OCI-LY7 (cell line): ENCODE measurements around the gene GTSE1. TPM values are rescaled to one million over a fixed set of nuclear protein-coding genes. Genes with fewer than 3 reads are reported as not detected.

Source experiments
- BruUV-seq: library from RNA; stranded (reverse); fragments of 400-500 nt; replicated peaks from 2 replicates; lab custom pipeline; 2021; lab: Mats Ljungman, UMichigan
- CTCF ChIA-PET: fragments of 300-600 bp; sonication (Branson Sonifier 250); formaldehyde crosslinking; loops from one replicate; lab custom pipeline; 2022; ENCODE audit warnings: antibody characterized with exemption; ENCODE audit not compliant: unreplicated experiment; lab: Charles Lee
- POLR2A ChIA-PET: fragments of 300-600 bp; sonication (Branson Sonifier 250); formaldehyde crosslinking; loops from one replicate; lab custom pipeline; 2022; ENCODE audit warnings: antibody characterized with exemption; lab: Charles Lee
- DNase-seq: peaks from one replicate; pipeline ENCODE4 v3.0.0-alpha.2; 2015; ENCODE audit warnings: low spot score
- H2AFZ ChIP-seq: fragments of 200-600 bp; sonication (generic), shearing (Covaris generic); 2 replicates; pipeline ENCODE4 v1.6.1; 2014; ENCODE audit warnings: mild to moderate bottlenecking, antibody characterized with exemption, low read length, moderate library complexity
- H3K27ac ChIP-seq: fragments of 200-600 bp; sonication (generic); 2 replicates; pipeline ENCODE4 v1.5.1; 2014; ENCODE audit warnings: mixed run types, low read depth, mild to moderate bottlenecking, moderate library complexity, low read length, inconsistent platforms; ENCODE audit not compliant: poor library complexity, severe bottlenecking
- H3K36me3 ChIP-seq: fragments of 200-600 bp; sonication (generic); 2 replicates; pipeline ENCODE4 v1.6.1; 2014; ENCODE audit warnings: mild to moderate bottlenecking, antibody characterized with exemption, low read length, moderate library complexity, mixed read lengths; ENCODE audit not compliant: insufficient read depth
- H3K4me1 ChIP-seq: fragments of 200-600 bp; sonication (generic); 2 replicates; pipeline ENCODE4 v1.5.1; 2014; ENCODE audit warnings: mild to moderate bottlenecking, low read length; ENCODE audit not compliant: insufficient read depth, poor library complexity, severe bottlenecking
- H3K4me2 ChIP-seq: fragments of 200-600 bp; sonication (generic); 2 replicates; pipeline ENCODE4 v1.6.1; 2014; ENCODE audit warnings: mild to moderate bottlenecking, low read length
- H3K4me3 ChIP-seq: fragments of 200-600 bp; sonication (generic); 2 replicates; pipeline ENCODE4 v1.5.1; 2014; ENCODE audit warnings: mild to moderate bottlenecking, low read depth, low read length; ENCODE audit not compliant: poor library complexity, severe bottlenecking
- H3K79me2 ChIP-seq: fragments of 200-600 bp; sonication (generic); 2 replicates; pipeline ENCODE4 v1.6.1; 2016; ENCODE audit warnings: low read depth, mild to moderate bottlenecking, low read length, moderate library complexity, mixed read lengths; ENCODE audit not compliant: insufficient read depth
- H3K9me2 ChIP-seq: fragments of 200-600 bp; sonication (generic); 2 replicates; pipeline ENCODE4 v1.6.1; 2016; ENCODE audit warnings: mild to moderate bottlenecking, low read length, mixed read lengths; ENCODE audit not compliant: insufficient read depth
- H3K9me3 ChIP-seq: fragments of 200-600 bp; sonication (generic); 2 replicates; pipeline ENCODE4 v1.6.1; 2014; ENCODE audit warnings: mild to moderate bottlenecking, mixed run types, low read length, mixed read lengths
- H4K20me1 ChIP-seq: fragments of 200-600 bp; sonication (generic); 2 replicates; pipeline ENCODE4 v1.6.1; 2014; ENCODE audit warnings: mild to moderate bottlenecking, antibody characterized with exemption, low read length, moderate library complexity, mixed read lengths; ENCODE audit not compliant: insufficient read depth
- EZH2phosphoT487 ChIP-seq: fragments of 200-600 bp; sonication (generic); IDR thresholded peaks from 2 replicates; pipeline ENCODE4 v1.6.1; 2018; ENCODE audit warnings: low read depth, borderline replicate concordance, mild to moderate bottlenecking, mixed run types, antibody characterized with exemption, low read length, moderate library complexity, mixed read lengths
- intact Hi-C: fragments of 100-400 bp; cut with micrococcal nuclease; formaldehyde crosslinking; loops from one replicate; pipeline ENCODE4 v1.10.0; 2022; ENCODE audit not compliant: unreplicated experiment
- total RNA-seq, 2 experiments: library from RNA; depleted of rRNA in 1 of 2; stranded (reverse); fragments of >200 nt in 1 of 2; shearing (Covaris generic) in 1 of 2; gene quantifications; 2 replicates each; pipeline ENCODE4 v1.2.3, GENCODE V29; 2014 to 2022
- TF ChIP-seq, protein P1 (sequence below): fragments of 200-600 bp; sonication (generic); conservative IDR thresholded peaks from 2 replicates; pipeline ENCODE4 v1.5.1; 2014; ENCODE audit warnings: mild to moderate bottlenecking, antibody characterized with exemption, low read length, moderate library complexity, mixed read lengths

The GTSE1 gene
- total RNA-seq, 2 experiments from 2014 or later = 54.7 to 109 TPM

GRCh38 chr22:46369716-46370583 lies 73.3 kb downstream of the GTSE1 start:
- Histone ChIP-seq H3K4me1 (peaks cover 13% of the 10 kb centered on the region), H3K4me3 (no peak overlapping the region), H3K4me2 (no peak overlapping the region), H3K27ac (no peak overlapping the region), H3K9me2 (no peaks in the 10 kb centered on the region), H3K9me3 (no peaks in the 10 kb centered on the region), H3K79me2 (no peaks in the 10 kb centered on the region), H2AFZ (no peak overlapping the region), H4K20me1 (no peaks in the 10 kb centered on the region), H3K36me3 (no peaks in the 10 kb centered on the region)
- POLR2A ChIA-PET = no interaction called here
- no peak for TF ChIP-seq EZH2phosphoT487
- TF ChIP-seq, protein P1, sequence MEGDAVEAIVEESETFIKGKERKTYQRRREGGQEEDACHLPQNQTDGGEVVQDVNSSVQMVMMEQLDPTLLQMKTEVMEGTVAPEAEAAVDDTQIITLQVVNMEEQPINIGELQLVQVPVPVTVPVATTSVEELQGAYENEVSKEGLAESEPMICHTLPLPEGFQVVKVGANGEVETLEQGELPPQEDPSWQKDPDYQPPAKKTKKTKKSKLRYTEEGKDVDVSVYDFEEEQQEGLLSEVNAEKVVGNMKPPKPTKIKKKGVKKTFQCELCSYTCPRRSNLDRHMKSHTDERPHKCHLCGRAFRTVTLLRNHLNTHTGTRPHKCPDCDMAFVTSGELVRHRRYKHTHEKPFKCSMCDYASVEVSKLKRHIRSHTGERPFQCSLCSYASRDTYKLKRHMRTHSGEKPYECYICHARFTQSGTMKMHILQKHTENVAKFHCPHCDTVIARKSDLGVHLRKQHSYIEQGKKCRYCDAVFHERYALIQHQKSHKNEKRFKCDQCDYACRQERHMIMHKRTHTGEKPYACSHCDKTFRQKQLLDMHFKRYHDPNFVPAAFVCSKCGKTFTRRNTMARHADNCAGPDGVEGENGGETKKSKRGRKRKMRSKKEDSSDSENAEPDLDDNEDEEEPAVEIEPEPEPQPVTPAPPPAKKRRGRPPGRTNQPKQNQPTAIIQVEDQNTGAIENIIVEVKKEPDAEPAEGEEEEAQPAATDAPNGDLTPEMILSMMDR = no peak
- intact Hi-C loops = no loop called here
- no TSS peak for BruUV-seq
- CTCF ChIA-PET = no interaction called here
- DNase-seq = no peak

- DNase-seq = no peak
- Histone ChIP-seq H3K4me1 (peaks cover 13% of the 10 kb centered on the region), H3K4me3 (no peak overlapping the region), H3K36me3 (no peaks in the 10 kb centered on the region), H3K9me3 (no peaks in the 10 kb centered on the region), H2AFZ (no peak overlapping the region), H3K4me2 (no peak overlapping the region), H3K79me2 (no peaks in the 10 kb centered on the region), H3K9me2 (no peaks in the 10 kb centered on the region), H3K27ac (no peak overlapping the region), H4K20me1 (no peaks in the 10 kb centered on the region)
- TF ChIP-seq, protein P1 = no peak
- TF ChIP-seq EZH2phosphoT487 = no peak
- intact Hi-C loops = no loop called here
- no TSS peak for BruUV-seq
- ChIA-PET POLR2A (no interaction called here), CTCF (no interaction called here)
These were observed 74.1 kb downstream of the GTSE1 start for GRCh38 chr22:46370584-46371291.
